Measurements from ENCODE around the gene GTF2F2. TPM values are rescaled to one million over a fixed set of nuclear protein-coding genes. Genes with fewer than 3 reads are reported as not detected.
A peak's percentile ranks its signal among the peaks of the same experiment; 100 is the strongest.

GTF2F2 gene
- total RNA-seq, 1 donor from 2014 or later, result 29.5 TPM

- Histone ChIP-seq H3K27me3 (ENCODE audit: control insufficient read depth, insufficient read depth, low read length) (no peaks in the 10 kb centered on the region), H3K4me3 (ENCODE audit: low read depth, low read length) (no peak overlapping the region), H3K36me3 (ENCODE audit: control insufficient read depth, insufficient read depth, low read length) (no peaks in the 10 kb centered on the region)
- DNase-seq (ENCODE audit: low read depth), result no peak
- TF ChIP-seq CTCF (IDR thresholded peaks at IDR 0.05; ENCODE audit: insufficient read depth, low read length, poor library complexity, severe bottlenecking), result no peak
These were observed 196.7 kb downstream of the GTF2F2 start for GRCh38 chr13:45316996-45317395.

GRCh38 chr13:45320876-45321629 lies 200.7 kb downstream of the GTF2F2 start:
- TF ChIP-seq CTCF (IDR thresholded peaks at IDR 0.05; ENCODE audit: insufficient read depth, low read length, poor library complexity, severe bottlenecking), result no peak
- Histone ChIP-seq H3K4me3 (ENCODE audit: low read depth, low read length) (no peak overlapping the region), H3K36me3 (ENCODE audit: control insufficient read depth, insufficient read depth, low read length) (no peaks in the 10 kb centered on the region), H3K27me3 (ENCODE audit: control insufficient read depth, insufficient read depth, low read length) (no peaks in the 10 kb centered on the region)
- no peak for DNase-seq (ENCODE audit: low read depth)

GRCh38 chr13:45325806-45326205 lies 205.5 kb downstream of the GTF2F2 start:
- Histone ChIP-seq H3K36me3 (ENCODE audit: control insufficient read depth, insufficient read depth, low read length) (no peaks in the 10 kb centered on the region), H3K4me3 (ENCODE audit: low read depth, low read length) (no peak overlapping the region), H3K27me3 (ENCODE audit: control insufficient read depth, insufficient read depth, low read length) (no peaks in the 10 kb centered on the region)
- TF ChIP-seq CTCF (IDR thresholded peaks at IDR 0.05; ENCODE audit: insufficient read depth, low read length, poor library complexity, severe bottlenecking), result no peak
- peak; percentile 75 for DNase-seq (ENCODE audit: low read depth)

GRCh38 chr13:45327253-45327955 lies 207.1 kb downstream of the GTF2F2 start:
- TF ChIP-seq CTCF (IDR thresholded peaks at IDR 0.05; ENCODE audit: insufficient read depth, low read length, poor library complexity, severe bottlenecking), result no peak
- DNase-seq (ENCODE audit: low read depth), result no peak
- no peaks in the 10 kb centered on the region for H3K27me3 ChIP-seq (ENCODE audit: control insufficient read depth, insufficient read depth, low read length)
- H3K36me3 ChIP-seq (ENCODE audit: control insufficient read depth, insufficient read depth, low read length), result no peaks in the 10 kb centered on the region
- H3K4me3 ChIP-seq (ENCODE audit: low read depth, low read length), result no peak overlapping the region

- no peaks in the 10 kb centered on the region for H3K36me3 ChIP-seq (ENCODE audit: control insufficient read depth, insufficient read depth, low read length)
- H3K4me3 ChIP-seq (ENCODE audit: low read depth, low read length), result no peak overlapping the region
- no peak for TF ChIP-seq CTCF (IDR thresholded peaks at IDR 0.05; ENCODE audit: insufficient read depth, low read length, poor library complexity, severe bottlenecking)
- no peaks in the 10 kb centered on the region for H3K27me3 ChIP-seq (ENCODE audit: control insufficient read depth, insufficient read depth, low read length)
- DNase-seq (ENCODE audit: low read depth), result no peak
These were observed 208.4 kb downstream of the GTF2F2 start for GRCh38 chr13:45328661-45329111.
